HepG2 (cell line): ENCODE results near the gene M1AP. TPM values are rescaled to one million over a fixed set of nuclear protein-coding genes. Genes with fewer than 3 reads are reported as not detected.

ENCODE experiments used
- EED ChIP-seq: sonication (generic); formaldehyde crosslinking; IDR thresholded peaks from 2 replicates; pipeline ENCODE4 v1.5.0; 2020; ENCODE audit warnings: mild to moderate bottlenecking, missing genetic modification reagents
- FOXA3 ChIP-seq: IDR thresholded peaks from 2 replicates; pipeline ENCODE4 v1.6.1; 2016; ENCODE audit warnings: missing genetic modification reagents, missing compliant biosample characterization
- KLF16 ChIP-seq, 2 experiments: sonication (generic) in 1 of 2; formaldehyde crosslinking in 1 of 2; IDR thresholded peaks; 2 replicates each; pipeline versions ENCODE4 v1.6.1 to v1.8.0; 2016 to 2023; ENCODE audit warnings: missing genetic modification reagents in 2 of 2, missing compliant biosample characterization in 1 of 2
- MEF2D ChIP-seq: sonication (generic); formaldehyde crosslinking; IDR thresholded peaks from 2 replicates; pipeline ENCODE4 v1.5.1; 2020; ENCODE audit warnings: mild to moderate bottlenecking, missing genetic modification reagents
- NFE2L1 ChIP-seq: sonication (generic); formaldehyde crosslinking; IDR thresholded peaks from 2 replicates; pipeline ENCODE4 v1.4.0; 2020; ENCODE audit warnings: missing genetic modification reagents, mild to moderate bottlenecking, borderline replicate concordance
- NFKBIZ ChIP-seq: IDR thresholded peaks from 2 replicates; pipeline ENCODE4 v1.6.1; 2018; ENCODE audit warnings: missing genetic modification reagents, missing compliant biosample characterization
- NONO ChIP-seq, 2 experiments: fragments of 450-650 bp in 1 of 2; sonication (generic) in 1 of 2; formaldehyde crosslinking in 1 of 2; IDR thresholded peaks in 1 of 2; conservative IDR thresholded peaks in 1 of 2; 2 replicates each; pipeline versions ENCODE4 v1.6.1 to v1.8.0; 2017 to 2022; ENCODE audit warnings: mild to moderate bottlenecking in 1 of 2, missing genetic modification reagents in 1 of 2, moderate library complexity in 1 of 2
- POLR2AphosphoS5 ChIP-seq: IDR thresholded peaks from 2 replicates; pipeline ENCODE4 v1.6.1; 2012; ENCODE audit warnings: low read depth, low read length
- REL ChIP-seq: sonication (generic); formaldehyde crosslinking; conservative IDR thresholded peaks from 2 replicates; pipeline ENCODE4 v1.8.0; 2022; ENCODE audit warnings: mild to moderate bottlenecking, missing genetic modification reagents, moderate library complexity
- RFXAP ChIP-seq: sonication (generic); formaldehyde crosslinking; IDR thresholded peaks from 2 replicates; pipeline ENCODE4 v1.4.0; 2020; ENCODE audit warnings: missing genetic modification reagents, borderline replicate concordance
- YY1 ChIP-seq: IDR thresholded peaks from 2 replicates; pipeline ENCODE4 v1.6.1; 2011; ENCODE audit warnings: low read length, low read depth, moderate library complexity, mild to moderate bottlenecking; ENCODE audit not compliant: insufficient read depth, insufficient replicate concordance
- ZNF121 ChIP-seq: sonication (generic); formaldehyde crosslinking; IDR thresholded peaks from 2 replicates; pipeline ENCODE4 v1.5.0; 2020; ENCODE audit warnings: mild to moderate bottlenecking, missing genetic modification reagents
- ZNF282 ChIP-seq: fragments of 450-650 bp; IDR thresholded peaks from 2 replicates; pipeline ENCODE4 v1.6.1; 2018; ENCODE audit not compliant: partially characterized antibody
- ZNF451 ChIP-seq: sonication (generic); formaldehyde crosslinking; IDR thresholded peaks from 2 replicates; pipeline ENCODE4 v1.5.0; 2020; ENCODE audit warnings: mild to moderate bottlenecking, missing genetic modification reagents
- ZNF530 ChIP-seq: sonication (generic); formaldehyde crosslinking; IDR thresholded peaks from 2 replicates; pipeline ENCODE4 v1.5.0; 2020; ENCODE audit warnings: low read depth, mild to moderate bottlenecking, missing genetic modification reagents
- ZNF616 ChIP-seq: sonication (generic); formaldehyde crosslinking; IDR thresholded peaks from 2 replicates; pipeline ENCODE4 v1.5.0; 2020; ENCODE audit warnings: low read depth, mild to moderate bottlenecking, missing genetic modification reagents
- ZNF883 ChIP-seq: sonication (generic); formaldehyde crosslinking; IDR thresholded peaks from 2 replicates; pipeline ENCODE4 v1.5.1; 2020; ENCODE audit warnings: mild to moderate bottlenecking, missing genetic modification reagents; ENCODE audit errors: not compliant biosample characterization
- polyA plus RNA-seq, 8 experiments: library from polyadenylated mRNA; depleted of rRNA in 3 of 8; stranded (reverse) in 7 of 8; unstranded in 1 of 8; fragments of >200 nt; fragmentation: Illumina TruSeq in 4 of 8; extraction: Trizol in 4 of 8; gene quantifications; 2 replicates each; pipeline versions ENCODE4 v1.2.1 to v1.2.3, GENCODE V29; 2011 to 2016; ENCODE audit warnings: low read depth in 4 of 8, missing spikeins in 1 of 8, mixed read lengths in 1 of 8; ENCODE audit not compliant: insufficient read depth in 1 of 8
- total RNA-seq, 5 experiments: library from RNA; depleted of rRNA; stranded (reverse); fragments of >200 nt; fragmentation: Illumina TruSeq; extraction: Trizol; gene quantifications; 2 replicates each; pipeline ENCODE4 v1.2.3, GENCODE V29; 2016; ENCODE audit warnings: low read depth in 1 of 5
- TF ChIP-seq, protein P1 (sequence below): conservative IDR thresholded peaks from 2 replicates; pipeline ENCODE4 v1.6.1; 2018; ENCODE audit warnings: missing genetic modification reagents
- TF ChIP-seq, protein P2 (sequence below): sonication (generic); formaldehyde crosslinking; IDR thresholded peaks from 2 replicates; pipeline ENCODE4 v1.4.0; 2020; ENCODE audit warnings: missing genetic modification reagents, borderline replicate concordance
- TF ChIP-seq, protein P3 (sequence below): sonication (generic); formaldehyde crosslinking; IDR thresholded peaks from 2 replicates; pipeline ENCODE4 v1.5.0; 2020; ENCODE audit warnings: missing genetic modification reagents
- TF ChIP-seq, protein P4 (sequence below): IDR thresholded peaks from 2 replicates; pipeline ENCODE4 v1.6.1; 2016; ENCODE audit warnings: low read depth

M1AP gene
- total and polyA plus RNA-seq, 2 of the 13 experiments (the other 11 are each of a cell fraction or from before 2014, with no cell fraction given), result not detected

DNA sequence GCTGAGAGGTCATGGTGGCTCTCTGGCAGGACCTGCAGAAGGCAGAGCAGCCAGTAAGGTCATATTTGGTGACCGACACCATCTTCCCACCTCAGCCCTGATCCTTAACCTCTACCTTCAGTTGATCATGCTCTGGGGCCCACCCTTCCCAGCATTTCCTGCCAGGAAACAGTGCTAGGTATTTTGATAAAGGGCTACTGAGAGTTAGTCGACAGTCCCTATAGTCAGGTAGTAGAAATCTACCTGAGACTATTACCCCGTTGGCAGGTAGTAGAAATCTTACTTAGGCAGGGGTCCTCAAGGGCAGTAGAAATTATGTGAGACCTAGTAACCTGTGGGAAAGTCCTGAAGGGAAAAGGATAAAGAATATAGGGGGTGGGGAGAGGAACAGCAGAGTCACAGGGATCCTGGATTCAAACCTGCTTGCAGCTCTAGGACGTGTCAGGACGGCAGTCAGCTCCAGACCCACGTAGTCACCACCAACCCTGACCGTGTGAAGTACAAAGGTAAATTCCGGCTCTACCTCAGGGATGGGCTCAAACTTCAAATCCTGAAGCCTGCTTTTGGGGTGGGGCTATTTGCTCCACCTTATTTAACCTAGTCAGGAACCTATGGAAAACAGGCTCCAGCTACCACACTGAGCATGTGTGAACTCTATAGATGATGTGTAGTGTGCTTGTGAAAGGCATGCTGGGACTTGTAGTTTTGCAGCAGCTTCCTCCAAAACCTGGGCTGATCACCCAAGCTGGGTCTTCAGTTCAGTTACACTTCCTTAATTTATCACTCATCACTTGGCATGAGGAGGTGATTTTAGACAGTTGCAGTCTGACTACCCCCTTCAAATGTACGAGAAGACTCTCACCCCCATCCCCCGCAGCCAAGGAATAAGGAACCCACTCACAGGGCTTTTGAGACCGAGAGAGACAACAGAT lies 122.1 kb downstream of the M1AP start, which contains the start of gene DQX1 (continued):
- TF ChIP-seq YY1 (peak; percentile 56), RFXAP (CRISPR knock-in tag) (no peak; the same call in 1 of the 2 replicates), ZNF282 (no peak), MEF2D (CRISPR knock-in tag) (peak; percentile 64; the same call in 1 of the 2 replicates), NFKBIZ (CRISPR knock-in tag) (0 out of 2 replicates have a peak, but pooled peaks have one; percentile 68), POLR2AphosphoS5 (peak; percentile 98), ZNF451 (CRISPR knock-in tag) (no peak), KLF16 (CRISPR knock-in tag; IDR thresholded peaks at IDR 0.05) (peak in 1 of 2 experiments; percentile 69; a peak in 1 of 4 replicates), NONO (IDR thresholded peaks at IDR 0.05) (no peak), NONO (CRISPR knock-in tag; conservative IDR thresholded peaks at IDR 0.05) (peak; percentile 76), FOXA3 (CRISPR knock-in tag) (peak; percentile 64; the same call in 1 of the 2 replicates), ZNF616 (CRISPR knock-in tag) (no peak), ZNF883 (CRISPR knock-in tag) (peak; percentile 54), ZNF121 (CRISPR knock-in tag) (no peak), ZNF530 (CRISPR knock-in tag) (no peak), NFE2L1 (no peak), EED (CRISPR knock-in tag) (0 out of 2 replicates have a peak, but pooled peaks have one; percentile 57), REL (no peak)
- TF ChIP-seq, protein P1, sequence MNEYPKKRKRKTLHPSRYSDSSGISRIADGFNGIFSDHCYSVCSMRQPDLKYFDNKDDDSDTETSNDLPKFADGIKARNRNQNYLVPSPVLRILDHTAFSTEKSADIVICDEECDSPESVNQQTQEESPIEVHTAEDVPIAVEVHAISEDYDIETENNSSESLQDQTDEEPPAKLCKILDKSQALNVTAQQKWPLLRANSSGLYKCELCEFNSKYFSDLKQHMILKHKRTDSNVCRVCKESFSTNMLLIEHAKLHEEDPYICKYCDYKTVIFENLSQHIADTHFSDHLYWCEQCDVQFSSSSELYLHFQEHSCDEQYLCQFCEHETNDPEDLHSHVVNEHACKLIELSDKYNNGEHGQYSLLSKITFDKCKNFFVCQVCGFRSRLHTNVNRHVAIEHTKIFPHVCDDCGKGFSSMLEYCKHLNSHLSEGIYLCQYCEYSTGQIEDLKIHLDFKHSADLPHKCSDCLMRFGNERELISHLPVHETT (CRISPR knock-in tag), result no peak
- TF ChIP-seq, protein P2, sequence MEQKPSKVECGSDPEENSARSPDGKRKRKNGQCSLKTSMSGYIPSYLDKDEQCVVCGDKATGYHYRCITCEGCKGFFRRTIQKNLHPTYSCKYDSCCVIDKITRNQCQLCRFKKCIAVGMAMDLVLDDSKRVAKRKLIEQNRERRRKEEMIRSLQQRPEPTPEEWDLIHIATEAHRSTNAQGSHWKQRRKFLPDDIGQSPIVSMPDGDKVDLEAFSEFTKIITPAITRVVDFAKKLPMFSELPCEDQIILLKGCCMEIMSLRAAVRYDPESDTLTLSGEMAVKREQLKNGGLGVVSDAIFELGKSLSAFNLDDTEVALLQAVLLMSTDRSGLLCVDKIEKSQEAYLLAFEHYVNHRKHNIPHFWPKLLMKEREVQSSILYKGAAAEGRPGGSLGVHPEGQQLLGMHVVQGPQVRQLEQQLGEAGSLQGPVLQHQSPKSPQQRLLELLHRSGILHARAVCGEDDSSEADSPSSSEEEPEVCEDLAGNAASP, result peak; percentile 91
- TF ChIP-seq, protein P3, sequence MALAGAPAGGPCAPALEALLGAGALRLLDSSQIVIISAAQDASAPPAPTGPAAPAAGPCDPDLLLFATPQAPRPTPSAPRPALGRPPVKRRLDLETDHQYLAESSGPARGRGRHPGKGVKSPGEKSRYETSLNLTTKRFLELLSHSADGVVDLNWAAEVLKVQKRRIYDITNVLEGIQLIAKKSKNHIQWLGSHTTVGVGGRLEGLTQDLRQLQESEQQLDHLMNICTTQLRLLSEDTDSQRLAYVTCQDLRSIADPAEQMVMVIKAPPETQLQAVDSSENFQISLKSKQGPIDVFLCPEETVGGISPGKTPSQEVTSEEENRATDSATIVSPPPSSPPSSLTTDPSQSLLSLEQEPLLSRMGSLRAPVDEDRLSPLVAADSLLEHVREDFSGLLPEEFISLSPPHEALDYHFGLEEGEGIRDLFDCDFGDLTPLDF (CRISPR knock-in tag), result no peak
- TF ChIP-seq, protein P4, sequence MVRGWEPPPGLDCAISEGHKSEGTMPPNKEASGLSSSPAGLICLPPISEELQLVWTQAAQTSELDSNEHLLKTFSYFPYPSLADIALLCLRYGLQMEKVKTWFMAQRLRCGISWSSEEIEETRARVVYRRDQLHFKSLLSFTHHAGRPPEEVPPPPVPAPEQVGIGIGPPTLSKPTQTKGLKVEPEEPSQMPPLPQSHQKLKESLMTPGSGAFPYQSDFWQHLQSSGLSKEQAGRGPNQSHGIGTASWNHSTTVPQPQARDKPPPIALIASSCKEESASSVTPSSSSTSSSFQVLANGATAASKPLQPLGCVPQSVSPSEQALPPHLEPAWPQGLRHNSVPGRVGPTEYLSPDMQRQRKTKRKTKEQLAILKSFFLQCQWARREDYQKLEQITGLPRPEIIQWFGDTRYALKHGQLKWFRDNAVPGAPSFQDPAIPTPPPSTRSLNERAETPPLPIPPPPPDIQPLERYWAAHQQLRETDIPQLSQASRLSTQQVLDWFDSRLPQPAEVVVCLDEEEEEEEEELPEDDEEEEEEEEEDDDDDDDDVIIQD (CRISPR knock-in tag), result peak; percentile 87
